Pancreas (tissue), 10 donors: ENCODE results near the gene HIBADH. TPM values are rescaled to one million over a fixed set of nuclear protein-coding genes. Genes with fewer than 3 reads are reported as not detected.

Source experiments
- ATAC-seq, 4 donors: fragments of 200-7000 bp; cut with Tn5 transposase; one replicate each; pipeline versions ENCODE4 v1.8.0 to v1.9.1; 2020; ENCODE audit warnings: mild to moderate bottlenecking in 4 of 4, moderate library complexity in 4 of 4
- DNase-seq, 6 donors: peaks; one replicate each; pipeline ENCODE4 v3.0.0-alpha.2; 2020
- FAIRE-seq: peaks from 2 replicates; lab custom pipeline; 2012; peaks lifted over from hg19 to GRCh38; lab: Jason Lieb, UNC
- H3K27ac ChIP-seq, 4 donors: fragments of 200-600 bp; sonication (generic); 1 replicate in 3 of 4; 2 replicates in 1 of 4; pipeline versions ENCODE4 v1.5.0 to v1.8.0; 2020
- H3K27me3 ChIP-seq, 4 donors: fragments of 200-600 bp; one replicate each; pipeline ENCODE4 v1.8.0; 2021
- H3K36me3 ChIP-seq, 3 donors: fragments of 200-600 bp; sonication (generic) in 1 of 3; one replicate each; pipeline versions ENCODE4 v1.5.0 to v1.8.0; 2020 to 2021
- H3K4me1 ChIP-seq, 3 donors: fragments of 200-600 bp; one replicate each; pipeline ENCODE4 v1.8.0; 2021
- H3K4me3 ChIP-seq, 4 donors: fragments of 200-600 bp; sonication (generic) in 2 of 4; one replicate each; pipeline versions ENCODE4 v1.5.0 to v1.8.0; 2020 to 2021
- H3K9me3 ChIP-seq, 4 donors: fragments of 200-600 bp; one replicate each; pipeline ENCODE4 v1.8.0; 2021
- CTCF ChIP-seq, 4 donors: fragments of 200-600 bp; sonication (generic) in 3 of 4; IDR thresholded peaks; one replicate each; pipeline versions ENCODE4 v1.5.0 to v1.8.0; 2021; ENCODE audit warnings: antibody characterized with exemption in 4 of 4
- WGBS, 2 donors: extraction: QIAGEN DNeasy Blood & Tissue Kit; methylation state at CpG; one replicate each; pipeline ENCODE4 v1.1.7; 2013; 5-methylcytosine and 5-hydroxymethylcytosine counted together
- intact Hi-C, 3 donors: fragments of 100-400 bp; cut with DNase I; formaldehyde crosslinking; loops; one replicate each; pipeline versions ENCODE4 v1.11.1 to v1.14.2; 2022
- polyA plus RNA-seq, 2 donors: library from polyadenylated mRNA; stranded (reverse); fragments of 200-250 nt; gene quantifications; one replicate each; pipeline ENCODE4 v1.2.3, GENCODE V29; 2013
- total RNA-seq, 6 donors: library from RNA; stranded (reverse); fragmentation: NEBNext Ultra II Directional in 4 of 6; extraction: Animal tissue kit (Norgen Biotek cat#: 25700) in 4 of 6; gene quantifications; one replicate each; pipeline versions ENCODE4 v1.2.1 to v1.2.4, GENCODE V29; 2021 to 2023
- donor health status: healthy with polysubstance abuse.
- donor health status: DM: no; HTN: no; CAD: no; lungs with moderate emphysema.
- donor health status: DM: no; HTN: no; CAD: no.
- donor health status: control.
- donor health status: control.
- donor health status: Bipolar disorder and iron deficiency.
- donor health status: DM: yes; HTN: yes; CAD: no.
- donor health status: DM: no; HTN: no; CAD: no.
- donor health status: DM: no; HTN: no; CAD: no.
- donor health status: DM: yes; HTN: yes; CAD: no.

The HIBADH gene
- total and polyA plus RNA-seq, 8 donors, result 10.2 to 23.3 (median 14.2) TPM

- Histone ChIP-seq H3K27me3 (no peaks in the 10 kb centered on the region), H3K4me3 (no peak overlapping the region), H3K36me3 (no peaks in the 10 kb centered on the region), H3K4me1 (no peaks in the 10 kb centered on the region), H3K27ac (no peak overlapping the region), H3K9me3 (no peaks in the 10 kb centered on the region)
- ATAC-seq (no peak), DNase-seq (no peak), FAIRE-seq (no peak)
- TF ChIP-seq CTCF (IDR thresholded peaks at IDR 0.05), result no peak
- 85 to 93% methylated on average over 1 of the region's 1 CpG for WGBS, 2 donors
- intact Hi-C loops, result no loop called here
These were observed 130.4 kb downstream of the HIBADH start for GRCh38 chr7:27532314-27532713.

GRCh38 chr7:27527348-27527714 lies 135.4 kb downstream of the HIBADH start:
- no peaks in the 10 kb centered on the region for H3K27me3 ChIP-seq
- H3K4me1 ChIP-seq, result no peaks in the 10 kb centered on the region
- no peak overlapping the region for H3K4me3 ChIP-seq
- FAIRE-seq (no peak), DNase-seq (no peak), ATAC-seq (no peak)
- H3K9me3 ChIP-seq, result no peaks in the 10 kb centered on the region
- intact Hi-C loops, result no loop called here
- no peak overlapping the region for H3K27ac ChIP-seq
- no peak for TF ChIP-seq CTCF (IDR thresholded peaks at IDR 0.05)
- WGBS, 2 donors, result 46 to 48% methylated on average over 2 of the region's 2 CpGs
- no peaks in the 10 kb centered on the region for H3K36me3 ChIP-seq

GRCh38 chr7:27526611-27527347 lies 135.9 kb downstream of the HIBADH start:
- ATAC-seq, result no peak
- no peak for DNase-seq
- FAIRE-seq, result no peak
- intact Hi-C loops, result no loop called here
- Histone ChIP-seq H3K4me1 (no peaks in the 10 kb centered on the region), H3K36me3 (no peaks in the 10 kb centered on the region), H3K4me3 (no peak overlapping the region), H3K27ac (no peak overlapping the region), H3K9me3 (no peaks in the 10 kb centered on the region), H3K27me3 (no peaks in the 10 kb centered on the region)
- TF ChIP-seq CTCF (IDR thresholded peaks at IDR 0.05), result no peak
- WGBS, 2 donors, result 67 to 77% methylated on average over 1 of the region's 1 CpG

GRCh38 chr7:27526131-27526530 lies 136.6 kb downstream of the HIBADH start:
- Histone ChIP-seq H3K4me1 (no peaks in the 10 kb centered on the region), H3K36me3 (no peaks in the 10 kb centered on the region), H3K9me3 (no peaks in the 10 kb centered on the region), H3K4me3 (no peak overlapping the region), H3K27ac (no peak overlapping the region), H3K27me3 (no peaks in the 10 kb centered on the region)
- intact Hi-C loops, result no loop called here
- WGBS, 2 donors, result 95 to 97% methylated on average over 5 of the region's 5 CpGs
- ATAC-seq (no peak), FAIRE-seq (no peak), DNase-seq (no peak)
- no peak for TF ChIP-seq CTCF (IDR thresholded peaks at IDR 0.05)

- H3K36me3 ChIP-seq, result no peaks in the 10 kb centered on the region
- FAIRE-seq (no peak), DNase-seq (no peak), ATAC-seq (no peak)
- no peaks in the 10 kb centered on the region for H3K27me3 ChIP-seq
- no peaks in the 10 kb centered on the region for H3K4me1 ChIP-seq
- no peak overlapping the region for H3K27ac ChIP-seq
- no peak overlapping the region for H3K4me3 ChIP-seq
- no peak for TF ChIP-seq CTCF (IDR thresholded peaks at IDR 0.05)
- intact Hi-C loops, result no loop called here
- no peaks in the 10 kb centered on the region for H3K9me3 ChIP-seq
These were observed 139.4 kb downstream of the HIBADH start for GRCh38 chr7:27523321-27523720.
